ENCODE data around the gene FRAS1.

The FRAS1 gene

DNA sequence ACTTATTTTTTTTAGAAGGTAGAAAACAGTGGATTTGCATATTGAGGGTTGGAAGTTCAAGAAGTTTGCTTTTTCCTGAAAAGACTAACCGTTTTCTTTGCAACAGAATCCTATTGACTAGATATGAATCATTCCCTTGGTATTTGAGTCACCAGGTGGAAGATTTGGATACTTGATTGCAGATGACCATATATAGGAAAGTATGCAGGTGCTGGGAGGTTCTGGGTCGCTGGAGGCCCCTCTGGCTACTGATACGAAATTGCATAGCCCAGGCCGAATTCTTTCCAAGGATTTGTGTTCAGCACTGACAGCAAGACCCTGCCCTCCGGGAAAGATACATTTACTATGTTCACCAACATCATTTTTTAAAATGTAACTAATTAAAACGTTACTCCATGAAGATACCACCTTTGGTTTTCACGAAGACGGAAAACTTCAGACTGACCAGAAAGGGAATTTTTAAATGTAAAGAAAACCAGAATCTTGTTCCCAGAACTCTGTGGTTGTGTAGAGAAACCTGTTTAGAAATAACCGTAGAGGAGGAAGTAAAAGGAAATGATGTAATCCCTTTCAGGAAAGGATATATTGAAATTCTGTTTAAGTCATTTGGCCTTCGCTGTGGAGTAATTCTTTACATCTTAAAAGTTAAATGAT lies 495.4 kb downstream of the FRAS1 start:
- H3K4me3 ChIP-seq (replicated peaks; ENCODE audit: low read depth, low read length): peak overlapping the region; percentile 45
- TF ChIP-seq, protein P1, sequence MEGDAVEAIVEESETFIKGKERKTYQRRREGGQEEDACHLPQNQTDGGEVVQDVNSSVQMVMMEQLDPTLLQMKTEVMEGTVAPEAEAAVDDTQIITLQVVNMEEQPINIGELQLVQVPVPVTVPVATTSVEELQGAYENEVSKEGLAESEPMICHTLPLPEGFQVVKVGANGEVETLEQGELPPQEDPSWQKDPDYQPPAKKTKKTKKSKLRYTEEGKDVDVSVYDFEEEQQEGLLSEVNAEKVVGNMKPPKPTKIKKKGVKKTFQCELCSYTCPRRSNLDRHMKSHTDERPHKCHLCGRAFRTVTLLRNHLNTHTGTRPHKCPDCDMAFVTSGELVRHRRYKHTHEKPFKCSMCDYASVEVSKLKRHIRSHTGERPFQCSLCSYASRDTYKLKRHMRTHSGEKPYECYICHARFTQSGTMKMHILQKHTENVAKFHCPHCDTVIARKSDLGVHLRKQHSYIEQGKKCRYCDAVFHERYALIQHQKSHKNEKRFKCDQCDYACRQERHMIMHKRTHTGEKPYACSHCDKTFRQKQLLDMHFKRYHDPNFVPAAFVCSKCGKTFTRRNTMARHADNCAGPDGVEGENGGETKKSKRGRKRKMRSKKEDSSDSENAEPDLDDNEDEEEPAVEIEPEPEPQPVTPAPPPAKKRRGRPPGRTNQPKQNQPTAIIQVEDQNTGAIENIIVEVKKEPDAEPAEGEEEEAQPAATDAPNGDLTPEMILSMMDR (IDR thresholded peaks at IDR 0.05; ENCODE audit: low read depth, low read length, missing control alignments): no peak
- DNase-seq (ENCODE audit: extremely low read depth, low read depth): no peak

DNA sequence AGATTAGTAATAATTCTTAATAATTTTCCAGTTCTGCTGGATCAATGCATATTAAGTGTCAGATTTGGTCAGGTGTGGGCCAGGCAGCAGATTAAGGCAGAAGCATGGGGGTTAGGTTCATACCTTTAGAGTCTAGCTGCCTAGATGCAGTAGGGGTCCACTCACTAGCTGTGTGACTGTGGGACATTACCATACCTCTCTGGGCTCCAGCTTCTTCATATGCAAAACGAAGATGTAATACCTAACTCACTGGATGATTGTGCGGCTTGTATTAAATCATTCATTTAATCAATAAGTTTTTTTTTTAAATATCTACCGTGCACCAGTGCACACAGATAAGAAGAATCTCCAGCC lies 495.9 kb downstream of the FRAS1 start:
- no peak for DNase-seq (ENCODE audit: extremely low read depth, low read depth)
- H3K4me3 ChIP-seq (replicated peaks; ENCODE audit: low read depth, low read length): no peak overlapping the region
- TF ChIP-seq, protein P1 (IDR thresholded peaks at IDR 0.05; ENCODE audit: low read depth, low read length, missing control alignments): no peak

DNA sequence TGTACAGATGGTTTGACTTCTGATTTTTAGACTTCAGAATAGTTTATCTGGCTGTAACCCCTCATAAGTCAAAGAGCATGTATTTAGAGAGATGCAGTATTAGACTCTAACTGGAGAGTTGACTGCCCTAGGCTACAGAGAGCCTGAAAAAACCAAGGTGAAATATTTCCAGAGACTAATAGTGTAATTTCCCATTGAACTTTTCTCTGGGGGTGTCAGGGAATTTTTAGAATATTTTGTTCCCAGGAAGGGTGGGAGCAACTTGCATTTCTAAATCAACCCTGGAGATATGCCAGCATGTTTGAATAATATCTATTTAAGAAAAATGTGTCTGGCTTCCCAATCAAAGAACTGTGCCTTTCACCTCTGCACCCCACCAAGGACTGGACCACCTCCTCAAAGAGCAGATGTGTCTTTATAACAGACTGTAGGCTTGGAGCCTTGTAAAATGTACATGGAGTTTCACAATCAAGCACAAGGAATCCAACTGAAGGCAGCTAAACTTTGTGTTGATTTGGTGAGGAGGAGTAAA lies 496.5 kb downstream of the FRAS1 start:
- no peak overlapping the region for H3K4me3 ChIP-seq (replicated peaks; ENCODE audit: low read depth, low read length)
- DNase-seq (ENCODE audit: extremely low read depth, low read depth): no peak
- TF ChIP-seq, protein P1 (IDR thresholded peaks at IDR 0.05; ENCODE audit: low read depth, low read length, missing control alignments): no peak

DNA sequence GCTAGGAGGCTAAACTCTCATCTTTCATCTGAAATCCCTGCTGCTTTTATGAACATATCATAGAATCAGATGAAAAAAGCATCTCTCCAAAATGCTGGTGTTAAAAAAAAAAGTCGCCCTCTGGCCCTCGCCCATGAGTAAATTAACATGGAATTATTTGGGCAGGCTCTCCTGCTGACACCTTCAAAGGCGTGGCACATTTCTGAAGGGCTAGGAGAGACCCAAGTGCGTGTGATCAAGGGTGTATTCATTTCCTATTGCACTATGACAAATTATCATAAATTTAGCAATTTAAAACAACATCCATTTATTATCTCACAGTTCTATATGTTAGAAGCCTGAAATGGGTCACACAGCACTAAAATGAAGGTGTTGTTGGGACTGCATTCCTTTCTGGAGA lies 499.5 kb downstream of the FRAS1 start:
- no peak overlapping the region for H3K4me3 ChIP-seq (replicated peaks; ENCODE audit: low read depth, low read length)
- TF ChIP-seq, protein P1 (IDR thresholded peaks at IDR 0.05; ENCODE audit: low read depth, low read length, missing control alignments): no peak
- no peak for DNase-seq (ENCODE audit: extremely low read depth, low read depth)

DNA sequence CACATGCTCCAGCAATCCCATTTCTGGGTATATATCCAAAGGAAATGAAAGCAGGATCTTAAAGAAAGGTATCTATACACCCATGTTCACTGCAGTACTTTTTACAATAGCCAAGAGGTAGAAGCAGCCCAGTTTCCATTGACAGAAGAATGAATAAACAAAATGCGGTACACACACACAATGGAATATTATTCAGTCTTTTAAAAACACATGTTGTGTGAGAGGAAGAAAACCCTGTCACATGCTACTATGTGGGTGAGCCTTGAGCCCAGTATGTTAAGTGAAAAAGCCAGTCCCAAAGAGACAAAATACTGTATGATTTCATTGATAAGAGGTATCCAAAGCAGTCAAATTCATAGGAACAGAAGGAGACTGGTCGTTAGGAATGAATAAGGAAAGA lies 500.7 kb downstream of the FRAS1 start:
- TF ChIP-seq, protein P1 (IDR thresholded peaks at IDR 0.05; ENCODE audit: low read depth, low read length, missing control alignments): no peak
- H3K4me3 ChIP-seq (replicated peaks; ENCODE audit: low read depth, low read length): no peak overlapping the region
- no peak for DNase-seq (ENCODE audit: extremely low read depth, low read depth)

DNA sequence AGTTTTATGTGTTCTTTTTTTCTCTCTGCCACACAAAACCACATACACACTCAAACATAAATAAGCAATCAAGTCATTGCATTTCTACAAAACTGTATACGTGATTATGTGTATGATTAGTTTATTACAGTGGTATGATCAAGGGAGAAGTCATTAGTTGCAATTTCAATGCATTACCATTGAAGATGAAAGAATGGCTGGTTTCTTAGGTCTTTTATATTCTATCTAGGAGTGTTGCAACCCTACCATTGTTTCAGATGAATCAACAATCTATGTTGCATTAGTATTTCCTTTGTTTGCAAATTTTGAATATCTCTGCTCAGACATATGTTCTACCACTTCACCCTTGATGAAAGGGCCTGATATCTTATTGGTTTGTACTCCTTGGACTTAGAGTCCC lies 501.3 kb downstream of the FRAS1 start:
- DNase-seq (ENCODE audit: extremely low read depth, low read depth): no peak
- TF ChIP-seq, protein P1 (IDR thresholded peaks at IDR 0.05; ENCODE audit: low read depth, low read length, missing control alignments): no peak
- H3K4me3 ChIP-seq (replicated peaks; ENCODE audit: low read depth, low read length): no peak overlapping the region

Measured in HFF-Myc (cell line).